GM18511 (cell line): ENCODE data around the gene SPARCL1.
"Not testable (repeated sequence)": the region's sequence is repeated elsewhere in the genome, so short reads cannot be mapped to it uniquely, and the experiment has no call there.

Experiments used
- ATAC-seq: cut with Tn5 transposase; IDR thresholded peaks from one replicate; pipeline ENCODE4 v1.9.1; 2021; ENCODE audit warnings: mild to moderate bottlenecking, moderate library complexity; ENCODE audit not compliant: unreplicated experiment

Gene SPARCL1, protein sequence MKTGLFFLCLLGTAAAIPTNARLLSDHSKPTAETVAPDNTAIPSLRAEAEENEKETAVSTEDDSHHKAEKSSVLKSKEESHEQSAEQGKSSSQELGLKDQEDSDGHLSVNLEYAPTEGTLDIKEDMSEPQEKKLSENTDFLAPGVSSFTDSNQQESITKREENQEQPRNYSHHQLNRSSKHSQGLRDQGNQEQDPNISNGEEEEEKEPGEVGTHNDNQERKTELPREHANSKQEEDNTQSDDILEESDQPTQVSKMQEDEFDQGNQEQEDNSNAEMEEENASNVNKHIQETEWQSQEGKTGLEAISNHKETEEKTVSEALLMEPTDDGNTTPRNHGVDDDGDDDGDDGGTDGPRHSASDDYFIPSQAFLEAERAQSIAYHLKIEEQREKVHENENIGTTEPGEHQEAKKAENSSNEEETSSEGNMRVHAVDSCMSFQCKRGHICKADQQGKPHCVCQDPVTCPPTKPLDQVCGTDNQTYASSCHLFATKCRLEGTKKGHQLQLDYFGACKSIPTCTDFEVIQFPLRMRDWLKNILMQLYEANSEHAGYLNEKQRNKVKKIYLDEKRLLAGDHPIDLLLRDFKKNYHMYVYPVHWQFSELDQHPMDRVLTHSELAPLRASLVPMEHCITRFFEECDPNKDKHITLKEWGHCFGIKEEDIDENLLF

DNA sequence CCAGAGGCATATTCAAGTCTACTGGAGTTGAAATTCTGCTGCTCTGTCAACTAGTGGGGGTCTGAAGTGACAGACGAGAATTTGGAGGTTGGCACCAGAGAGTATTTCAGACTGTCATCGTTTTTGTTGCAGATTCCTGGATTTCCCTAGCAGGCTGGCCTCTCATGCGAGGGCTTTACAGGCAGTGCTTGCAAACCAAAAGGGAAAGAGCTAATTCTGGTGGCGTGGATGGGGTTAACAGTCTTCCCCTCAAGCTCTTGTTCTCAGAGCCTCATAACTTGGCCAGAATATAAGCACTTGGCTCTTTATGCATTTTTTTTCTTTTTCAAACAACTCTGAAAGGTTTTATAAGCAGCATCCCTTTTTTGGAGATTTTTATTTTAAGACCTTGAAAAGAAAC, at the start of gene SPARCL1:
Gene SPARCL1, minus strand, starts transcription at position 190 of the 400 bp plus-strand sequence. CDS start 29,802 bp downstream, outside the sequence.
- no peak for ATAC-seq

- no peak for ATAC-seq
Measured at GRCh38 chr4:87575983-87576382, 46.8 kb upstream of the SPARCL1 start.

GRCh38 chr4:87575408-87575807, 46.2 kb upstream of the SPARCL1 start:
- no peak for ATAC-seq

DNA sequence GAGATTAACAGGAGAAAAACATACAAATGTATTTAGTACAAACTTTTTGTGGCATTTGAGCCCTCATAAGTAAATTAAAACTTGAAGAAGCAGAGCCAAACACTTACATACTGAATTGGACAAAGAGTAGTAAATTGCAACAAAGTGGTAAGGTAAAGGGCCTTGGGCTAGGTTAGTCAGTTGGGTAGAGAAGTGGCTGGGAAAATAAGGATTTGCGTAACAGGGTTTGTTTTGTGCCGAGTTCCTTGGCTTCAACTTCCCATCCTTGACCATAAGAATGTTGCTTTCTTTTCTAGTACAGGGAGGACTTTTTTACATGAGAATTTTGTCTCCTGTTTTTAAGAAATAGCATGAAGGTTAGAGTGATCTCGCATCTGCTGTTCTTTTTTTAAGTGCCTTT, 45.8 kb upstream of the SPARCL1 start:
- no peak for ATAC-seq

- not testable (repeated sequence) for ATAC-seq
Measured at GRCh38 chr4:87574376-87574775, 45.2 kb upstream of the SPARCL1 start.

DNA sequence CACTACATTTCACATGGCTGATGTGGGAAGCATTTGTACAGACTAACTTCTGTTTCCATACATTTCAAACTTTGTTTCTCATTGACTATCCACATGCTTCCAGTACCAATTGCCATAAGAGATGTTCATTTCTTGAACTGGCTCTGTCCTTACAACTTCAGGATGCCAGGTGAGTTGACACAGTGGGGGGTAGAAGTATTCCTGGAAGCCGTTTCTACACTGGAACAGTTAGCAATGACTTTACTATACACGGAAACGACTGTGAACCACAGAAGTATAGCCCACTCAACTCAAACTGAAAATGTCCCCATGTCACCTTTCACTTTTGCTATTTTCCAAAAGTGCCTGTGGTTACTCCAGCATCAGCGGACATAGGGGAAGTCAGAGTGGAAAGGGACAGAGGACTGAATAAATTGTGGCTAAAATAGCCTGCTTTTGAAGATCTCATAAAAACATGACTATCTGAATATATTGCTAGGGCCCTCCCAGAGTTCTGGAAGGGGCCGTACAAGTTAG, 41.2 kb upstream of the SPARCL1 start:
- ATAC-seq = no peak

DNA sequence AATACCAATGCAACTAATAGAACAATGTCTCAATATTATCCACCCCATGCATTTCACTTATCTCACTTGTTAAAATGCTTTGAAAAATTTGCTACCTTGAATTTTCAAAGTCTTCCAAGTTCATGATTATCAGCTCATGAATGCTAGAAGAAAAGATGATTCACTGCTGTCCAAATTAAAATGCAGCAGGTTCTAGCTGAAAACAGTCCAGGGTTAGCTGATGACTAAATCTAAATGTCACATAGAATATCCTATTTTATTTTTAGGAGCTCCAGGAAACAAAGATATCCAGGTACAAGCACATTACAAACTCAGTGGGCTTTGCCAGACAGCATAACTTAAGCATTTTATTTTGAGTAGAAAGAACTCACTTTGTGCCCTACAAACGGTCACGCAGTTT, 38.0 kb upstream of the SPARCL1 start:
- ATAC-seq = no peak

- no peak for ATAC-seq
Measured at GRCh38 chr4:87566276-87566675, 37.1 kb upstream of the SPARCL1 start.

DNA sequence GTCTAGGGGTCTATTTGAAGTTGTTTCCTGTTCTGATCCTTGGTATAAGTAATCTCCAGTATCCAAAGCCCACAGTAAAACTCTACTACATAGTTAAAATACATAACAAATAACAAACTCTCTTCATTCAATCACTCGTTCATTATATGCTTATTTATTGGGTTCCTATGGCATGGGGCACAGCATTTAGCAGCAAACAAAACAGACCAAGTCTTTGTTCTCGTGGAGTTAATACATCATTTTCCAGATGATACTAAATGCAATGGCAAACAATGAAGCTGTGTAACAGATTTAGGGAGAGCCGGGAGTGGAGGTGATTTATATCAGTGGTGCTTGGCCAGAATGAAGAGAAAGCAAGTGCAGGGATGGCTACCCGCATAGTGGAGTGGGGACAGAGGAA, 36.6 kb upstream of the SPARCL1 start:
- no peak for ATAC-seq

DNA sequence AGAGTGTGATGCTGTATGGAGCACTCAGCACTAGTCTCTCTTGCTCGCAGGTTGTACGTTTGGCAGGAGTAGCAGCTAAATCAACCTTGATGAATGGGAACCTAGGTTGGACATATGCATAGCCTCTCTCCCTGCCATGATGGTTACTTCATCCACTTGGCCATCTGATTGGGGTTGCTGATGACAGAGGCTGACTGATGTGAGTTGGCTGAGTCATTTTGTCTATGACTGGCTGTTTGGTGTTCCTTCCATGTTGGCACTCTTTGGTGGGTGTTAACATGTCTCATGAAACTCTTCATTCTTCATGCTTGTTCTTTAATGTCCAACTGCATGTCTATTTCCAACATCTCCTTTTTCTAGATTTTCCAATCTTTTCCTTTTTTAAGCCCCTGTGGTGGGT, 31.6 kb upstream of the SPARCL1 start:
- ATAC-seq = no peak

- ATAC-seq = peak; percentile 100
Measured at GRCh38 chr4:87559090-87559837, 30.1 kb upstream of the SPARCL1 start.

- ATAC-seq = no peak
Measured at GRCh38 chr4:87557348-87557747, 28.2 kb upstream of the SPARCL1 start.

GRCh38 chr4:87555773-87556619, 26.8 kb upstream of the SPARCL1 start:
- no peak for ATAC-seq

DNA sequence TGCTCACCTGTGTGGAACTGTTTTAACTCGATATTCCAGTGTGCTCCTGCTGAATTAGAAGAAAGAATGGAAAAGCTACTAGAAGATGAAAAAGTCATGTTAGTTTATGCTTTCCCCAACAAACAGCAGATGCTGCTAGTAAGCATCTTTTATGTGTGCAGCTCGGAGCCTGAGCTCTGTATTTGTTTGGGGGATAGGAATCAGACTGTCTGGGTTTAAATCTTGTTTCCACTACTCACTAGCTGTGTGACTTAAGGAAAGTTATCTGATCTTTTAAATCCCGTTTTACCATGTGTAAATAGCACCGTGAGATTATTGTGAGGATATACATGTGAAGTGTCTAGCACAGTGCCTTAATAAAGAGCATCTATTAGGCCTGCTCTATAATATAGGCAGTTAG, 24.0 kb upstream of the SPARCL1 start:
- no peak for ATAC-seq

- no peak for ATAC-seq
Measured at GRCh38 chr4:87551361-87551760, 22.2 kb upstream of the SPARCL1 start.

GRCh38 chr4:87547016-87547708, 18.0 kb upstream of the SPARCL1 start:
- ATAC-seq = no peak

DNA sequence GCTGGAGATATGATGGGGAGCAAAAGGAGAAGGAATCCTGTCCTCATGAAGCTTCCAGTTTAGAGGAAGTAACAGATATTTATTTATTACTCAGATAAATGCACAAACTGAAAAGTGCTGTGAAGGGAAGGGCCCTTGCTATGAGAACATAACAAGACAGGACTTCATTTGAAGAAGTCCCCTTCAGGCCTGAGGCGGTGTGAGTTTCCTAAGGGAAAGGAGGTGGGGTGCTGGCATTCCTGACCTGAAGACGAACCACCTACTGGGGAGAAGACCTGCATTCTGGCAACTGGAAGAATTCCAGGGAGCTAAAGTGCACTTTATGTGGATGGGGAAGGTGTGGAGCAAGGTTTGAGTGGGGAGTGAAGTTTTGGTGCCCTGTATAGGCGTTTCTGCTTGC, 15.9 kb upstream of the SPARCL1 start:
- no peak for ATAC-seq

- no peak for ATAC-seq
Measured at GRCh38 chr4:87543835-87544461, 14.8 kb upstream of the SPARCL1 start.

- no peak for ATAC-seq
Measured at GRCh38 chr4:87542734-87543312, 13.6 kb upstream of the SPARCL1 start.
